GM18502 (cell line): Measurements from ENCODE around the gene CPXM2.

Experiments used
- ATAC-seq: cut with Tn5 transposase; IDR thresholded peaks from one replicate; pipeline ENCODE4 v1.9.1; 2021; ENCODE audit warnings: mild to moderate bottlenecking; ENCODE audit not compliant: unreplicated experiment, poor library complexity

CPXM2 gene

DNA sequence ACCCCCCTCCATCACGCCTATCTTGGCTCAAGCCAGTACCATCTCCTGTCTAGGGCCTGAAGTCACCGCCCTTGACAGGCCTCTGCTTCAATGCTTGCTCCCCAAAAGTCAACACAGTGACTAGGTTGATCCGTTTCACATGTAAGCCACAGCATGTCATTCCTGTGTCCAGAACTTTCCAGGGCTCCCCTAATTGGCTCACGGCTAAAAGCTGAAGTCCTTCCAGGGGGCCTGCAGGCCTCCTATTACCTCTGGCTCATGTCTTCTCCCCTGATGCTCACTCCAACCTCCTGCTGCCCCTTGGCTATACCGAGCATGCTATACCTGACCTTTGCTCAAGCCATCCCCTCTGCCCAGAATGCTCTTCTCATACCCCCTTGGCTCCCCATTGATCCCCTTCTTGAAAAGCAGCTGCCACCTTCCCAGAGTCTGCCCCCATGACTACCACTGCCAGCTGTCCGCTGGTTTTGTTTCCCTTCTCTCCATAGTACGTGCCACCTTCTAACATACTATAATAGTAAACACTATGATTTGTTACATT is 39.1 kb downstream of the CPXM2 start:
- ATAC-seq: no peak

DNA sequence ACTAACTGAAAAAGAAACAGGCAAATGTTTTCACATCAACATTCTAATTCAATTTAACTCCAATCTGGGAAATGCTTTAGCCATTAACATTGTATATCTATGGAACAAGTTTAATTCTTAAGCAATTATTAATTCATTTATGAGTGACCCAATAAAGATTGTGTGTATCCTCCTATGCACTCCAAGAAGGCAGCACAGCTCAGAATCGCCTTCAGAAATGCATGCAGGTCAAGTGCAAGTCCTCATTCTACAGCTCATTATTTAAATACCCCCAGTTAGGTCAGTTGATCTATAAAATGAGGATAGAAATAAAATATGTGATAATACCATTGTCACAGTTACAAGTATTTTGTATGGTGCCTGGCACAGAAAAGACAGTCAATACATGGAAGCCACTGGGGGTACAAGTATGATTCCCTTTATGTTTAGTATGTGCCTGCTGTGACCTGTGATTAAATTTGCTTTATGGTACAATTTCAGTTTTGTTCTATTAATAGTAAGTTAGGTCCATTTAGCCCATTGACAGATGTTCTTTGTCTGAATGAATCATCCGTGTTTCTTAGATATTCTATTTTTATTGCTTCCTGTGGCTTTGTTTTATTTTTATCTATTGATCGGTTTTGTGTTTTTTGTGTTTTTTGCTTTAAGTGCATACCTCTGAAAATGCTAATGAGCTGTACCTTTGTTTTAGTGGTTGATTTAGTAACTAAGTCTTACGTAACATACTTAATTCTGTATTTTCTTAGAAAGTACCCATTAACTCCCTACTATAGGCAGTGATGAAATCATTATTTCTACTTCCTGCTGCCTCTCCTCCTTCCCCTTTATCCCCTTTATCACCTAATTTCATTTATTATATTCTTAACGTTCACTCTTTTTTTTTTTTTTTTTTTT is 42.8 kb downstream of the CPXM2 start:
- ATAC-seq: peak; percentile 86

DNA sequence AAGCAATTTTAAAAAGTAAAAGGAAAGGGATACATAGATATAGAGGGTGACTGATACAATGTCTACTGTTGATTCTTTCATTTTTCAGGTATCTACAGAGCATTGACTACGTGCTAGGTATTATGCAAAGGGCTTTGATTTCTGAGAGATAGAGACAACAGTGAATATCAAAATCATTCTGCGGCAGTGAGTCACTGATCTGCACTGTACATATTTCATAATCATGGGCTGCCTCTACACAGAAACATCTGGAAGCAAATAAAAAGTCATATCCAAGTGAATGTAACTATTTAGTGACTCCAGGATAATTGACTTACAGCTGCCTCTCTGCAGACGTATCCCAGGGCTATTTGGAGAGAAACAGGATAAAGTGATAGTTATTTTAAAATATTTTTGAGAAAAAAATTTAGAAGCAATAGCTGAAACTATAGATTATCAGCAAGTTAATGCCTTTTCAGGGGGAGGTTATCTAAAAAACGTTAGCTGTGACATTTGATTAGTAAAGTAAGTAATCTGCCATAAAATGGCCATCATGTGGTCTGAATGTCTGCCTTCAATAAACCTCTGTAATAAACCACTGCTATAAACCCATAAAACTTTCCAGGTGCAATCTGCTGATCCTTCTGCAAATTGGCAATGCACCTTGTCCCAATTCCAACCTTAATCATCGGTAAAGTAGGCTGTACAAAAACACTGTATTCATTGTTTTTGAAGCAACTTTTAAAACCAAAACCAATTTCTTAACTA is 43.7 kb downstream of the CPXM2 start:
- no peak for ATAC-seq

DNA sequence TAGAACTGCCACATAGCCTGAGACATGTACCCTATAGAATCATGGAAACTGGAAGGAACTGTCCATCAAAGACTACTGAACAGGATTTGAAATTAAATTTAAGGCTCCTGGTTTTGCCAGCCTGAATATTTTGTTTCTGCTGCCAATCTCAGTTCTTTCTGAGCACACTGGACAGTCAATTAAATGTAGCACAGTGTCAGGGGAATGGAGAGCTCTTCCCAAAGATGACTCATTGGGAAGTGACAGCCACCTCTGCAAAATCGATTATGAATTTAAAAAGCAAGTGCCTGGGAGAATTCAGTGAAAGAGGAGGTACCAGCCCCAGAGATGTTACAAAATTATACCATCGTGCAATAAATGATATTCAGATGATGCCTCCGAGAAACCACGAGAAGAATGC is 47.8 kb downstream of the CPXM2 start:
- no peak for ATAC-seq

DNA sequence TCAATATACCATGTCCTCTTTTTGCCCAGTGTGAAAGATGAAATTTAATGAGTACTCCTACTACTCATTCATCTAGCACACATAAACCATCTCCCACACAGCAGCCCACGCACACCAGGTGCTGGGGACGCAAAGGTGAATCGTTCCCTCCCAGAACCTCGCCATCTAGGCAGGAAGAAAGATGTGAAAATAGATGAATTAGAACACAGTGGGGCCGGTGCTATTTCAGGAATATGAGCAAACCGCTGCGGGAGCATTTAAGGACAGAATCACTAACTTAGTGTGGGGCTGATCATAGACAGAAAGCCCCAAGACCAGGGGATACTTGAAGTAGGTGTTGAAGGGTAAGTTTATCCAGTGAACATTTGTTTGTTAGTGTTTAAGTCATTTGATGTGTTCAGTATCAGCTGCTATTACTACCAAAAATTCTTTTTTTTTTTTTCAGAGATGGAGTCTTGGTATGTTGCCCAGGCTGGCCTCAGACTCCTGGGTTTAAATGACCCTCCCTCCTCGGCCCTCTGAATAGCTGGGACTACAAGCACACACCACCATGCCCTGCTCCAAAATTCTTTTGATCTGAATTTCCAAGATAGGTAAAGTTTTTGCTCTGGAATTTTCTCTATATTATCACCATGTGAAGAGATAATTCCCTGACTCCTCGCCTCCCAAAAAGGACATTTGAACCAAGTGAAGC is 48.8 kb downstream of the CPXM2 start:
- ATAC-seq: no peak

DNA sequence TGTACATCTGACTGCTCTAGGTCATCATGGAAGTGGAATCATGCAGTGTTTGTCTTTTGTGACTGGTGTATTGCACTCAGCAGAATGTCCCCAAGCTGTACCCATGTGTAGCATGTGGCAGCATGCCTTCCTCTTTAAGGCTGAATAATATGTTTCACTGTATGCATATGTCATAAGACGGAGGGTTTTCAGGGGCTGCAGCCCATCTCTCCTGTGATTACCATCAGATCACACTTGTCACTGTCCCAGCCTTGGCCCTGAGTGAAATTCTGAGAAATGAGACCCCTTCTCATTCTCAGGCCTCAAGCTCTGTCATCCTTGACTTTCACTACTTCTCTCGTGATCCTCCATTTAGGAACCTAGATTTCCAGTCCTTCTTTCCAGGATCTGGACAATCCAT is 50.0 kb downstream of the CPXM2 start:
- ATAC-seq: no peak

DNA sequence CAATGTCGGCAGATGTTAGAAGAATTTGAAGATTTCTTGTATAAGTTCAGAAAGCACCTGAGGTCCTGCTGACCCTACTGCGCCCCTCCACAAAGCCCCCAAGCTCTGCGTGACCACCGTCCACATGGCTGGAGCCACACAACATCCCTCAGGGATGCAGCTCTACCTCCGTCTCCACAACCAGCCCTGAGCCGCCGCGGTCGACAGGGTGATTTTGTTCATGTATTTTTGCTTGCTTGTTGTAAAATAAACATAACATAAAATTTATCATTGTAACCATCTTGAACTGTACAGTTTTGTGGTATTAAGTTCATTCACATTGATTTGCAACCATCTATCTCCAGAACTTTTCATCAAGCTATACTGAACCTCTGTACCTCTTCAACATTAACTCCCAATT is 50.5 kb downstream of the CPXM2 start:
- no peak for ATAC-seq

DNA sequence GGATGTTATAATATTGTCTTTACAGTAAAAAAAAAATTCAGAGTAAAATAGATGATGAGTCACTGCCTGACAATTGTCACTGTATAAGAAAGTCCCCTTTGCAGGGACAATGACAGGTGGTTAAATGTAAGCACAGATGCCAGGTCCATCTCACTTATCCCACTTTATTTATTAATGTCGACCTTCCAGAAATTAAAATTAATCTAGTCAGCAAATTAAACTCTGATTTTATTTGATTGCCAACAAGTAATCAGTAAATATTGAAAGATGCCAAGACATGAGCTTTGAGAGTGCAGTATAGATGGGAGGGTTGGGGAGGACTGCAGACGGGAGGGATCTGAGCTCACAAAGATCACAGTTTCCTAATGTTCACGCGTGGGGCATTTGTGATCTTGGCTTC is 50.9 kb downstream of the CPXM2 start:
- no peak for ATAC-seq

DNA sequence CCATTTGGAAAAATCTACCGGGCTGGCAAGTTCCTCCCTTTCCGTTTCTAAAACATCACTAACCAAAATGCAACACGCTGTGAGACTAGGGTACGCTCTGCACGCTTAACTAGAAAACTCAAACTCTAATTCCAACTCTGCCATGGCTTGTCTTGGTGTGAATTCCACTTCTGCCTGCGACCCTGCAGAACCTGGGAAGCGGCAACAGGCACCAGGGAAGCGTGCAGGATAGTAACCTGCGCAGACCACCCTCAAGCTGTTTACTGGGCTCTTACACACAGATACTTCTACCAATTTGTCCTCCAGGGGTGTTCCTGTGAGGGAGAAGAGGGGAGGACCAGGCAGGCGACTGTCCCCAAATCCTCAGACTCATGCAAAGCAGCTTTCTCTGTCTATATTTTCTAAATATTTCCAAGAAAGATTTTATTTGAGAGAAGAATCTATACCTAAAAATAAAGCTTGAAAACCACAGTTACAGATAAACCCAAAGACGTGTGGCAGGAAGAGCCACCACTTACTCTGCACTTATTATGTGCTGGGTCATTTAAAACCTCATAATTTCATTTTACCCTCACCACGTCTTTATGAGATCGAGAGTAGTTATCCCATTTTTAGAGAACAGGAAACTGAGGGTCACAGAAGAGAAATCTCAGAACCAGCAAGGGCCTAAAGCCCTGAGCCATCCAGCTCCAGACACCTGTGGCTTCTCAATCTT is 52.9 kb downstream of the CPXM2 start:
- ATAC-seq: no peak

DNA sequence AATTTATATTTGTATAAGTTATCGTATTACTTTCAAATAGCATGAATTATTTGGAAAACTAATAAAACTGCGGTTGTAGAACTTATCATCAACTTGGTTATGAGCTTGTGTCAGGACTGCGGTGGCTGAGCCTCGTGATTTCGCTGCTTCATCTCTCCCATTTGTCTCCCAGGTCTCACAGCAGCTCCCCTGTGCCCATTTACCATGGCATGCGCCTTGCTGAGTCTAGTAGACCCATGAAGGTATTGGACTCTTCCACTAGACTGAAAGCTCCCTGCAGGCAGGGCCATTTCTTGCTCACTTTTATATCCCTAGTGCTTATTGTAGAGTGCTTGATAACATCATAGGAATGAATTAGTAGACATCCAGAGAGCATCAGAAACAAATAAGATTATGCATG is 53.9 kb downstream of the CPXM2 start:
- no peak for ATAC-seq

DNA sequence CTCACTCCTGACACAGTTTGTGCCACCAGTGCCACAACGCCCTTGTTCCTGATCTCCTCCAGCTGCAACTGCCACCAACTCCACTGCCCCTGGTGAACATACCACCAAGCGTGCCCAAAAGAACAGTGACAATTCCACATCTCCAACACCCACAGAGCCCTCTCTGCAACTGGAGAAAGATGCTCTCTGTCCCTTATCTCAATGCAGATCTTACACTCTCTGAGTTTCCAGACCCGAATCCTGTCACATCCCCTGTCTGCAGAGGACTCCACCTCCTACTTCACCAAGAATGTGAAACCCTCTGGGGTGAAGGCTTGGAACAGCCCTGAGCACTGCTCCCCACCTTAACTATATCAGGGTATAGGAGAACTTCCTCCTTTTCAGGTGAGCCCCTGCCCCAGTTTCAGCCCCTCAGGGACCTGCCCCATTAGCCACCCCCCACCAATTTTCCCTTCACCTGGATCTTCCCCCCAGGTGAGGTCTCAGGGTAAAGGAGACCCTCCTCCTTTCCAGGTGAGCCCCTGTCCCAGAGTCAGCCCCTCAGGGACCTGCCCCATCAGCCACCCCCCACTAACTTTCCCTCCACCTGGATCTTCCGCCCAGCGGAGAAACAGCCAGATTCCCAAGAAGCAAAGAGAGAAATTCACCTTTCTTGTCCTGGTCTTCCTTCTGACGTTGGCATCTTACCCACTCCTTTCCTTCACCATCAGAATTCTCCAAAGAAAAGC is 55.0 kb downstream of the CPXM2 start:
- no peak for ATAC-seq

DNA sequence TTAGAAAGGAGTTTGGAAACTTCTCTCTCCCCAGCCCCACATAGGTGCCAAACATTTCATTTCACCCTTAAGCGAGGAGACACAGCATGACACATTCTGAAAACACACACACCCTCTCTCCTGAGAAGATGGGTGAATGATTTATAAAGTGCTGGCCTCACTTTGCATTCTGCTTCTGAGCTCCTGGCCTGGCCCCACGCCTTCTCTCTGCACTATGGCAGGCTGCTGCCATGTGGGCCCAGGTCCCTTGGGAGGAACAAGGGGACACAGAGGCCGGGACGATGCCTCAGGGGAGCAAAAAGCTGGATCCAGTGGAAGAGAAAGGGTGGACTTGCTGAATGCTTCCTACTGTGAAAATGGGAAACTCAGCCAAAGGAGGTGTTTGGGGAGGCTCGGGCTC is 56.0 kb downstream of the CPXM2 start:
- ATAC-seq: peak; percentile 68

DNA sequence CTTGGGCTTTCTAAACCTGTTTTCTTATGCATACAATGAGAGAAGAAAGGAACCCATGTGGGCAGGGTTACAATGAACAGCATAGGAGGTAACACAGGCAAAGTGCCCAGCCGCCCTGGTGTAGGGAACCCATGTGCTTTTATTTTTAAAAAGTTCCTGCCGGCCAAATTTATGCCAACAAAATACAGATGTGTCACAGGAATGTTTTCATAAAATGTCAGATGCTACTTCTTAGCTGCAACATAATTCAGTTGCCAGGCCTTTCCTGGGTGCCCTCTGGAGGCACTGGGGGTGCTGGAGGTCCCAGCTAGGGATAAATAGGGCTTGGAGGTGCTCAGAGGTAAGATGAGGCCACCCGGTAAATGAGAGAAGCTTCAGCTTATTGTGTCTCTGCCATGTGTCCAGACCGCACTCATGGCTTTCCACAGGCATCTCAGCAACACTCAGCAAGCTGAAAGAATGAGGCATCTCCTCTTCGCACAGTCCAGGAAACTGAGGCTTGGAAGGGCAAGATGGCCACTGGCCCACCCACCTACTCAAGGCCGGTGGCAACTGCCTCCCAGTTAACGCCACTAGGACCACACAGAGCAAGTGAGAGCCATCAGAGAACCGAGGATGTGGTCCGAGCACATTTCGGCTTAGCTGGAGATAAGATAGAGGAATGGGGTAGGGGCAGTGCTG is 58.3 kb downstream of the CPXM2 start:
- ATAC-seq: no peak

DNA sequence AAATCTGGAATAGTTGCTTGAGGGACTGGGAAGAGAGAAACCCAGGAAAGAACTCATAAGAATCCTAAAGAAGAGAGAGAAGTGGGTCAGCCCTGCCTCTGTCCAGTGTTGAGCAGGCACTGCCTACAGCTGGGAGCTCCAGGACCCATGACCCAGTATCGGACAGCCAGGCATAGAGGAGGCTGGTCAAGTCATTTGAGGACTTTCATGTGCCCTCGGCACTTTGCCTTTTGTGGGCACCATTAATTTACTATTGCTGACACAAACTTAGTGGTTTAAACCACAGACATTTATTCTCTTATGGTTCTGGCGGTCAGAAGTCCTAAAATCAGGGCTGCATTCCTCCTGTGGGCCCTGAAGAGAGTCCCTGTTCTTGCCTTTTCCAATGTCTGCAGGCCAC is 60.3 kb downstream of the CPXM2 start:
- ATAC-seq: no peak

DNA sequence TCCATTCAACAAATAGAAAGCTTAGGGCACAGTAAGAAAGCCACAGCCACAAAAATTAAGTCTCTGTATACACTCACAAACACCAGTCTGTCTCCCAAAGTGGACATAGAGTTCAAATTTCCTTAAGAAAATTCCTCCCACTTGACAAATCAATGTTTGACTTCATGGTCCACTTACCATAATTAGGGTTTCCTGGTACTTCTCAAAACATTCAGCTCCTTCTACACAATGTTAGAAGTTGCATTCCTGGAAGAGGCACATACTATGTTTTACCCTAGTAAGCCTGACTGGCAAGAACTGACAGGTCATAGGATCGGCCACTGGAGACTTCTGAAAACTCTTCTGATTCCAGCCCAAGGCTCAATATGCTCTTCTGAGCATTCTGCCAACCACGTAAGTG is 70.5 kb downstream of the CPXM2 start:
- ATAC-seq: no peak

DNA sequence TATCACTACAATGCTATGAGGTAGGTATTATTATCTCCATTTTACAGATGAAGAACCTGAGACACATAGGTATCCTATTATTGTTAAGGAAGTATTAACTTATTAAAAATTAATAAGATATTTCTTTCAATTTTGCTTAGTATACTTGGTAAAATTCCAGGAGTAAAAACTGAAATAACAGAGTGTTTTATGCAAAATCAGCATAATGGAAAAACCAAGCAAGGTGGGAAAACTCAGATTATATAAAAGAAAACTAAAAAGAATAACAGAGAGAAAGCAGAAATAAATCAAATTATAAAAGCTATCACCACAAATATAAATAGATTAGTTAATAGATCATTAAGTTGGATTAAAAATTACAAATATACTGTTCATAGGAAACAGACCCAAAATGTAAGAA is 82.0 kb downstream of the CPXM2 start:
- ATAC-seq: no peak

DNA sequence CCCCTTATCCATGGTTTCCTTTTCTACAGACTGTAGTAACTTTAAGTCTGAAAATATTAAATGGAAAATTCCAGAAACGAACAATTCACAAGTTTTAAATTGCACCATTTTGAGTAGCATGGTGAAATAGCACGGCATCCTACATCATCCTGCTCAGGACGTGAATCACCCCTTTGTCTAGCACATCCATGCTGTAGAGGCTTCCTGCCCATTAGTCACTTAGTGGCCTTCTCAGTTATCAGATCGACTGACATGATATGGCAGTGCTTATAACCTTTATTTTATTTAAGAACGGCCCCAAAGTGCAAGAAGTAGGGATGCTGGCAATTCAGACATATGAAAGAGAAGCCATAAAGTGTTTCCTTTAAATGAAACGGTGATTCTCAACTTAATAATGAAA is 82.7 kb downstream of the CPXM2 start:
- no peak for ATAC-seq

DNA sequence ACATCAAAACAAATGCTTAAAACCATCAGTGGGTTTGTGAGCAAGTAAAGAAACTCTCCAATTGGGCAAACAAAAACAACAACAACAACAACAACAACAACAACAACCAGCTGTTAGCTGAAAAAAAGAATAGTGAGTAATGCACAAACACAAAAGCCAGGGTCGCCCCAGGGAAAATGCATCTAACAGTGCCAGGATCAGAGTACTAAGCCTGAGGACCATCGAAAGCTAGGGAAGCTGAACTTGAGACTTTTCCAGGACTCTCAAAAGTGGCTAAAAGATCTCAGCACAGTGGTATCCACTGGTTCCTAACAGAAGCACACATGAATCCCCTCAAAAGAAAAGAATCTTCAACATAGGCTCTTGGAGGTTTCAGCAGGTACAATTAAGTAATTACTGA is 83.3 kb downstream of the CPXM2 start:
- no peak for ATAC-seq

DNA sequence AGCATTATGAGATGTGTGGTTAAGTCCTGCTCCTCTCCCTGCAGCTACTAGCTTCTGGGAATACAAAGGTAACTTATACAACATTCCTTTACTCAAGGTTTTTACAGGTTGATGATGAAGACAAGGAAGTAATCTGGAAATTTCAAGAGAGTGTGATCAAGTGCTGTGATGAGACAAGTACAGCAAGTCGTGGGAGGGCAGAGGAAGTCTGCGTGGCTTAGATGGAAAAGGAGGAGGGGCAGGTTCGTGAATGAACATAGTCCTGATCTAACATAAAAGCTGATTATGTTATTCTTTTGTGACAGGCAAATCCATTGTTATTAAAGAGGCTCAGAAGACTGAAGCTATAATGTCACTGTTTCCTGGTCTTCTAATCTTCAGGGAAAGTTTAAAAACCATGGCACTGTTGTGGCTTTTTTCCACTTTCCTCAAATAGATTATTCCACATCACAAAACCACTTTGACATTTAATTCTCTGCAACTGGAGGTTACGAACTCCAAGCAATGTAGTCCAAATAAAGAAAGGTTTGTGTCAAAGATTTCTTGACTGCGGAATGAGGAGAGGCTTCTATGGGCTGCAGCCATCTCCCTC is 84.1 kb downstream of the CPXM2 start:
- no peak for ATAC-seq
